ENCODE results near the gene ZNF765.
"Not testable (repeated sequence)": the region's sequence is repeated elsewhere in the genome, so short reads cannot be mapped to it uniquely, and the experiment has no call there.

The ZNF765 gene

DNA sequence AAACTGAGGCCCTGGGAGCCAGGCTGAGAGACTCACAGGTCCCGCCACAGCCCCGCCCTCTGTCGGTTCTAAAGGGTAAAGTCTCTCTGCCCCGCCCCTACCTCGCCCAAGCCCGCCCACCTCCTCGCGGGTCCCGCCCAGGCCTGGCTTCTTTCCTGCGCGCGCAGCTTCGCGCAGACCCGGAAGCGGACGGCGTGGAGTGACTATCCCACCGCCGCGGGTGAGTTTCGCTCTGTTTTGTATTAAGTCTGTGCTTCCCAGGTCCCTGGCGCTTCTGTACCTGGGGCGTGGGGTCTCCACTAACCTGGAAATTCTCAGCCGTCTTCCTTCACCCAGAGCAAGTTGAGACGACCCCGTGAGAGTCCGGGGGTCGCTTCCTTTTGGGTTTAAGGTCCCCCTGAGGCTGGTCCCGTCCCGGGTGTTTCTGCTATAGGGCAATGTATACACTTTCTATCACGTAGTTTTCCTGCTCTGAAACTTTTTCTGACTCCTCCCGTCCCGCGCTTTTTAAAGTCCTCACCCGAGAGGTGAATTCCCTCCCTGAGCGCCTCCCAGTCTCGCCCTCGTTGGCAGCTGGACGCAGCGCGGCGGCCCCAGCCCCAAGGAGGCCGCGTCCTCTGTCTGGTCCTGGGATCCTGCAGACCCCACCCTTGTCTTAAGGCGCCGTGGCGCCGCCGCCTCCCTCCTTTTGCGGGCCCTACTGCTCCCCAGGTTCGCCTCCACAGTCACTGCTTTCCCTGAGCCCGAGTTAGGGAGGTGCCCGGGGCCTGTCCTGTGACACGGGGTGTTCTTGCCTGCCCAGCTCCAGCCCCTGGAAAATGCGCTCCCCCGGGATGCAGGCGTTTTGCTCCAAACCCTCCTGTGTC lies at the start of gene ZNF765:
ZNF765 (plus strand) TSS at position 176 of the 866 bp plus-strand sequence. CDS start 2,867 bp downstream, outside the sequence.
- Mint-ChIP-seq H3K4me1 (peaks cover 42% of the 10 kb centered on the region), H3K27ac (peak within 1 kb of the TSS; percentile 98), H3K36me3 (ENCODE audit: low read depth) (peaks cover 34% of the 10 kb centered on the region)

GRCh38 chr19:53355739-53356138 lies 39.2 kb upstream of the ZNF765 start:
- Mint-ChIP-seq H3K27me3 (ENCODE audit: low read depth, poor library complexity) (peaks cover 2% of the 10 kb centered on the region), H3K4me3 (no peak overlapping the region), H3K27ac (no peak overlapping the region), H3K36me3 (ENCODE audit: low read depth) (peaks cover 75% of the 10 kb centered on the region), H3K9me3 (peaks cover 99% of the 10 kb centered on the region), H3K4me1 (no peaks in the 10 kb centered on the region)
- no peak for DNase-seq
- no peak for TF ChIP-seq CTCF (IDR thresholded peaks at IDR 0.05)

More for the DNA sequence above, at the start of gene ZNF765:
- Mint-ChIP-seq H3K4me3 (peak within 1 kb of the TSS; percentile 88), H3K27me3 (ENCODE audit: low read depth, poor library complexity) (no peaks in the 10 kb centered on the region), H3K9me3 (peaks cover 38% of the 10 kb centered on the region)
- peak; percentile 45 for TF ChIP-seq CTCF (IDR thresholded peaks at IDR 0.05)
- DNase-seq, result peak; percentile 97

GRCh38 chr19:53357821-53358581 lies 36.9 kb upstream of the ZNF765 start:
- Mint-ChIP-seq H3K4me3 (no peak overlapping the region), H3K4me1 (no peaks in the 10 kb centered on the region), H3K27ac (no peak overlapping the region), H3K27me3 (ENCODE audit: low read depth, poor library complexity) (peaks cover 12% of the 10 kb centered on the region), H3K36me3 (ENCODE audit: low read depth) (peaks cover 52% of the 10 kb centered on the region), H3K9me3 (peaks cover 85% of the 10 kb centered on the region)
- no peak for TF ChIP-seq CTCF (IDR thresholded peaks at IDR 0.05)
- no peak for DNase-seq

DNA sequence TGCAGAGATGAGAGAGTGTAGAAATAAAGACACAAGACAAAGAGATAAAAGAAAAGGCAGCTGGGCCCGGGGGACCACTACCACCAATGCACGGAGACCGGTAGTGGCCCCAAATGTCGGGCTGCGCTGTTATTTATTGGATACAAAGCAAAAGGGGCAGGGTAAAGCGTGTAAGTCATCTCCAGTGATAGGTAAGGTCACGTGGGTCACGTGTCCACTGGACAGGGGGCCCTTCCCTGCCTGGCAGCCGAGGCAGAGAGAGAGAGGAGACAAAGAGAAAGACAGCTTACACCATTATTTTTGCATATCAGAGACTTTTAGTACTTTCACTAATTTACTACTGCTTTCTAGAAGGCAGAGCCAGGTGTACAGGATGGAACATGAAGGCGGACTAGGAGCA lies 34.9 kb upstream of the ZNF765 start:
- peaks cover 20% of the 10 kb centered on the region for H3K27me3 Mint-ChIP-seq (ENCODE audit: low read depth, poor library complexity)
- peaks cover 10% of the 10 kb centered on the region for H3K4me1 Mint-ChIP-seq
- peaks cover 31% of the 10 kb centered on the region for H3K36me3 Mint-ChIP-seq (ENCODE audit: low read depth)
- not testable (repeated sequence) for H3K27ac Mint-ChIP-seq, DNase-seq, H3K4me3 Mint-ChIP-seq
- peaks cover 65% of the 10 kb centered on the region for H3K9me3 Mint-ChIP-seq

- H3K27me3 Mint-ChIP-seq (ENCODE audit: low read depth, poor library complexity), result peaks cover 24% of the 10 kb centered on the region
- peak; percentile 24 for TF ChIP-seq CTCF (IDR thresholded peaks at IDR 0.05)
- peaks cover 18% of the 10 kb centered on the region for H3K9me3 Mint-ChIP-seq
- H3K4me1 Mint-ChIP-seq, result peaks cover 34% of the 10 kb centered on the region
- no peaks in the 10 kb centered on the region for H3K36me3 Mint-ChIP-seq (ENCODE audit: low read depth)
- peak; percentile 96 for DNase-seq
- H3K27ac Mint-ChIP-seq, result peak within 1 kb of the TSS; percentile 90
- H3K4me3 Mint-ChIP-seq, result peak within 1 kb of the TSS; percentile 92
These were observed 29.6 kb upstream of the ZNF765 start, which contains the start of gene ZNF525 for GRCh38 chr19:53365134-53365898. Gene ZNF525 (plus strand): TSS chr19:53365705. CDS start chr19:53372282, 6,577 bp downstream.

All from nephron progenitor cell (in vitro differentiated cells).